WTC11 (cell line): ENCODE results near the gene TIAL1. TPM values are rescaled to one million over a fixed set of nuclear protein-coding genes. Genes with fewer than 3 reads are reported as not detected.

Source experiments
- ATAC-seq: fragments of 200-7000 bp; cut with Tn5 transposase; 2 replicates; pipeline ENCODE4 v1.10.0; 2021; ENCODE audit warnings: mild to moderate bottlenecking, moderate library complexity
- CTCF ChIA-PET: fragments of 300-600 bp; sonication (Branson Sonifier 250); formaldehyde crosslinking; loops from one replicate; lab custom pipeline; 2021; ENCODE audit warnings: antibody characterized with exemption; lab: Charles Lee
- POLR2A ChIA-PET: fragments of 350-600 bp; sonication (Branson Sonifier 250); formaldehyde crosslinking; loops from one replicate; lab custom pipeline; 2021; ENCODE audit warnings: antibody characterized with exemption; lab: Charles Lee
- DNase-seq: peaks from one replicate; pipeline ENCODE4 v3.0.0; 2021; ENCODE audit warnings: low spot score
- H3K27ac Mint-ChIP-seq: 2 replicates; pipeline ENCODE4 v1.8.0; 2021; ENCODE audit warnings: mixed read lengths
- H3K27me3 Mint-ChIP-seq: 2 replicates; pipeline ENCODE4 v1.8.0; 2021; ENCODE audit warnings: low read depth, mild to moderate bottlenecking, moderate library complexity, mixed read lengths
- H3K36me3 Mint-ChIP-seq: 2 replicates; pipeline ENCODE4 v1.8.0; 2021; ENCODE audit warnings: mixed read lengths
- H3K4me1 Mint-ChIP-seq: 2 replicates; pipeline ENCODE4 v1.8.0; 2022; ENCODE audit warnings: mixed read lengths
- H3K4me3 Mint-ChIP-seq: 2 replicates; pipeline ENCODE4 v1.8.0; 2021; ENCODE audit warnings: mild to moderate bottlenecking, moderate library complexity, mixed read lengths
- H3K9me3 Mint-ChIP-seq: 2 replicates; pipeline ENCODE4 v1.8.0; 2021; ENCODE audit warnings: mixed read lengths
- ATF2 ChIP-seq: sonication (generic); formaldehyde crosslinking; IDR thresholded peaks from 2 replicates; pipeline ENCODE4 v1.8.1; 2022; ENCODE audit warnings: low read depth, missing genetic modification reagents, borderline replicate concordance
- CREB1 ChIP-seq: sonication (generic); formaldehyde crosslinking; IDR thresholded peaks from 2 replicates; pipeline ENCODE4 v1.8.0; 2023; ENCODE audit warnings: mild to moderate bottlenecking, missing genetic modification reagents
- GABPB1 ChIP-seq: sonication (generic); formaldehyde crosslinking; IDR thresholded peaks from 2 replicates; pipeline ENCODE4 v1.8.1; 2023; ENCODE audit warnings: mild to moderate bottlenecking, missing genetic modification reagents
- GRHL2 ChIP-seq: fragments of 250-450 bp; sonication (Bioruptor Pico); IDR thresholded peaks from 2 replicates; pipeline ENCODE4 v1.8.0; 2022; ENCODE audit warnings: mild to moderate bottlenecking, moderate library complexity; ENCODE audit not compliant: insufficient replicate concordance, severe bottlenecking
- HMGA2 ChIP-seq: fragments of 250-450 bp; sonication (Bioruptor Pico); IDR thresholded peaks from 2 replicates; pipeline ENCODE4 v1.4.0; 2021; ENCODE audit warnings: mild to moderate bottlenecking, moderate library complexity
- MLX ChIP-seq: sonication (generic); formaldehyde crosslinking; IDR thresholded peaks from 2 replicates; pipeline ENCODE4 v1.8.1; 2023; ENCODE audit warnings: mild to moderate bottlenecking, missing genetic modification reagents, moderate library complexity
- NFE2L1 ChIP-seq: sonication (generic); formaldehyde crosslinking; IDR thresholded peaks from 2 replicates; pipeline ENCODE4 v1.8.1; 2023; ENCODE audit warnings: missing genetic modification reagents
- NR1H2 ChIP-seq: sonication (generic); formaldehyde crosslinking; IDR thresholded peaks from 2 replicates; pipeline ENCODE4 v1.9.0; 2021; ENCODE audit warnings: mild to moderate bottlenecking, moderate library complexity, missing genetic modification reagents
- NR3C1 ChIP-seq: sonication (generic); formaldehyde crosslinking; conservative IDR thresholded peaks from 2 replicates; pipeline ENCODE4 v1.8.1; 2023; ENCODE audit warnings: low read depth, mild to moderate bottlenecking, missing genetic modification reagents
- OVOL2 ChIP-seq: fragments of 250-450 bp; sonication (Bioruptor Pico); IDR thresholded peaks from 2 replicates; pipeline ENCODE4 v1.9.0; 2021; ENCODE audit warnings: mild to moderate bottlenecking, borderline replicate concordance
- PRRX2 ChIP-seq: fragments of 250-450 bp; sonication (Bioruptor Pico); IDR thresholded peaks from 2 replicates; pipeline ENCODE4 v1.8.0; 2021; ENCODE audit warnings: mild to moderate bottlenecking
- RORB ChIP-seq: fragments of 250-450 bp; sonication (Bioruptor Pico); IDR thresholded peaks from 2 replicates; pipeline ENCODE4 v1.9.0; 2021; ENCODE audit warnings: mild to moderate bottlenecking
- SP1 ChIP-seq: sonication (generic); formaldehyde crosslinking; conservative IDR thresholded peaks from 2 replicates; pipeline ENCODE4 v1.8.1; 2022; ENCODE audit warnings: missing genetic modification reagents
- TEAD4 ChIP-seq: sonication (generic); formaldehyde crosslinking; IDR thresholded peaks from 2 replicates; pipeline ENCODE4 v1.8.0; 2022; ENCODE audit warnings: mild to moderate bottlenecking, missing genetic modification reagents
- TP53 ChIP-seq: sonication (generic); formaldehyde crosslinking; IDR thresholded peaks from 2 replicates; pipeline ENCODE4 v1.8.1; 2023; ENCODE audit warnings: mild to moderate bottlenecking, missing genetic modification reagents
- USF2 ChIP-seq: sonication (generic); formaldehyde crosslinking; IDR thresholded peaks from 2 replicates; pipeline ENCODE4 v1.8.1; 2023; ENCODE audit warnings: mild to moderate bottlenecking, missing genetic modification reagents, moderate library complexity
- ZBTB43 ChIP-seq: sonication (generic); formaldehyde crosslinking; IDR thresholded peaks from 2 replicates; pipeline ENCODE4 v1.8.1; 2023; ENCODE audit warnings: mild to moderate bottlenecking, missing genetic modification reagents
- ZNF263 ChIP-seq: sonication (generic); formaldehyde crosslinking; IDR thresholded peaks from 2 replicates; pipeline ENCODE4 v1.8.1; 2022; ENCODE audit warnings: low read depth, mild to moderate bottlenecking, moderate library complexity, missing genetic modification reagents
- ZNF396 ChIP-seq: fragments of 250-450 bp; sonication (Bioruptor Pico); IDR thresholded peaks from 2 replicates; pipeline ENCODE4 v1.8.0; 2021; ENCODE audit warnings: mild to moderate bottlenecking, moderate library complexity, borderline replicate concordance
- total RNA-seq: library from RNA; stranded (reverse); gene quantifications from 3 replicates; pipeline ENCODE4 v1.2.3, GENCODE V29; 2021
- TF ChIP-seq, protein P1 (sequence below): sonication (generic); formaldehyde crosslinking; IDR thresholded peaks from 2 replicates; pipeline ENCODE4 v1.8.1; 2022; ENCODE audit warnings: missing genetic modification reagents, borderline replicate concordance
- TF ChIP-seq, protein P2 (sequence below): sonication (generic); formaldehyde crosslinking; IDR thresholded peaks from 2 replicates; pipeline ENCODE4 v1.8.0; 2022; ENCODE audit warnings: mild to moderate bottlenecking, missing genetic modification reagents
- TF ChIP-seq, protein P3 (sequence below): fragments of 250-450 bp; sonication (Bioruptor Pico); IDR thresholded peaks from 2 replicates; pipeline ENCODE4 v1.9.0; 2021; ENCODE audit warnings: mild to moderate bottlenecking
- TF ChIP-seq, protein P4 (sequence below): fragments of 250-450 bp; sonication (Bioruptor Pico); IDR thresholded peaks from 2 replicates; pipeline ENCODE4 v2.1.2; 2022; ENCODE audit warnings: mild to moderate bottlenecking, moderate library complexity

TIAL1 gene
- total RNA-seq, 1 experiment from 2014 or later = 170 TPM

GRCh38 chr10:119625570-119626280, 29.0 kb upstream of the TIAL1 start (continued):
- TF ChIP-seq NFE2L1 (CRISPR knock-in tag) = no peak
- TF ChIP-seq GABPB1 (CRISPR knock-in tag) = no peak
- TF ChIP-seq TEAD4 (CRISPR knock-in tag) = no peak
- TF ChIP-seq RORB (CRISPR knock-in tag) = no peak
- no peak for TF ChIP-seq CREB1 (CRISPR knock-in tag)
- TF ChIP-seq OVOL2 (CRISPR knock-in tag) = no peak
- no peak for TF ChIP-seq NR1H2 (CRISPR knock-in tag)
- TF ChIP-seq NR3C1 (CRISPR knock-in tag) = no peak

DNA sequence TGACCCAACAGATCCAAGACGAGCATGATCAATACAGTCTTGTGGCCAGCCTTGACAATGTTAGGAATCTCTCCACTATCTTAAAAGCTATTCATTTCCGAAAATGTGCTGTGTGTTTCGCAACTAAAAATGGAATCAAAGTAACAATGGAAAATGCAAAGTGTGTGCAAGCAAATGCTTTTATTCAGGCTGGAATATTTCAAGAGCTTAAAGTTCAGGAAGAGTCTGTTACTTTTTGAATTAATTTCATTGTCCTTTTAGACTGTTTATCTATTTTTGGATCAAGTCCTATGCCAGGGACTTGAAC, 24.3 kb upstream of the TIAL1 start:
- Mint-ChIP-seq H3K4me1 (peaks cover 14% of the 10 kb centered on the region), H3K27me3 (no peaks in the 10 kb centered on the region; the same call in 1 of the 2 replicates), H3K27ac (no peak overlapping the region), H3K4me3 (no peak overlapping the region), H3K36me3 (no peaks in the 10 kb centered on the region)
- no peak for DNase-seq
- ATAC-seq = no peak
- POLR2A ChIA-PET = no interaction called here
- TF ChIP-seq, protein P1, sequence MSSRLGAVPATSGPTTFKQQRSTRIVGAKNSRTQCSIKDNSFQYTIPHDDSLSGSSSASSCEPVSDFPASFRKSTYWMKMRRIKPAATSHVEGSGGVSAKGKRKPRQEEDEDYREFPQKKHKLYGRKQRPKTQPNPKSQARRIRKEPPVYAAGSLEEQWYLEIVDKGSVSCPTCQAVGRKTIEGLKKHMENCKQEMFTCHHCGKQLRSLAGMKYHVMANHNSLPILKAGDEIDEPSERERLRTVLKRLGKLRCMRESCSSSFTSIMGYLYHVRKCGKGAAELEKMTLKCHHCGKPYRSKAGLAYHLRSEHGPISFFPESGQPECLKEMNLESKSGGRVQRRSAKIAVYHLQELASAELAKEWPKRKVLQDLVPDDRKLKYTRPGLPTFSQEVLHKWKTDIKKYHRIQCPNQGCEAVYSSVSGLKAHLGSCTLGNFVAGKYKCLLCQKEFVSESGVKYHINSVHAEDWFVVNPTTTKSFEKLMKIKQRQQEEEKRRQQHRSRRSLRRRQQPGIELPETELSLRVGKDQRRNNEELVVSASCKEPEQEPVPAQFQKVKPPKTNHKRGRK (CRISPR knock-in tag) = no peak
- TF ChIP-seq MLX (CRISPR knock-in tag) (no peak), HMGA2 (CRISPR knock-in tag) (no peak), GABPB1 (CRISPR knock-in tag) (no peak), ZNF263 (no peak), ZBTB43 (CRISPR knock-in tag) (no peak), ATF2 (CRISPR knock-in tag) (no peak), GRHL2 (CRISPR knock-in tag) (no peak), CREB1 (CRISPR knock-in tag) (no peak), NR3C1 (CRISPR knock-in tag) (no peak), TEAD4 (CRISPR knock-in tag) (no peak), USF2 (CRISPR knock-in tag) (no peak), TP53 (CRISPR knock-in tag) (no peak), PRRX2 (CRISPR knock-in tag) (no peak), ZNF396 (CRISPR knock-in tag) (no peak), SP1 (no peak)
- TF ChIP-seq, protein P2, sequence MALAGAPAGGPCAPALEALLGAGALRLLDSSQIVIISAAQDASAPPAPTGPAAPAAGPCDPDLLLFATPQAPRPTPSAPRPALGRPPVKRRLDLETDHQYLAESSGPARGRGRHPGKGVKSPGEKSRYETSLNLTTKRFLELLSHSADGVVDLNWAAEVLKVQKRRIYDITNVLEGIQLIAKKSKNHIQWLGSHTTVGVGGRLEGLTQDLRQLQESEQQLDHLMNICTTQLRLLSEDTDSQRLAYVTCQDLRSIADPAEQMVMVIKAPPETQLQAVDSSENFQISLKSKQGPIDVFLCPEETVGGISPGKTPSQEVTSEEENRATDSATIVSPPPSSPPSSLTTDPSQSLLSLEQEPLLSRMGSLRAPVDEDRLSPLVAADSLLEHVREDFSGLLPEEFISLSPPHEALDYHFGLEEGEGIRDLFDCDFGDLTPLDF = no peak
- TF ChIP-seq, protein P3, sequence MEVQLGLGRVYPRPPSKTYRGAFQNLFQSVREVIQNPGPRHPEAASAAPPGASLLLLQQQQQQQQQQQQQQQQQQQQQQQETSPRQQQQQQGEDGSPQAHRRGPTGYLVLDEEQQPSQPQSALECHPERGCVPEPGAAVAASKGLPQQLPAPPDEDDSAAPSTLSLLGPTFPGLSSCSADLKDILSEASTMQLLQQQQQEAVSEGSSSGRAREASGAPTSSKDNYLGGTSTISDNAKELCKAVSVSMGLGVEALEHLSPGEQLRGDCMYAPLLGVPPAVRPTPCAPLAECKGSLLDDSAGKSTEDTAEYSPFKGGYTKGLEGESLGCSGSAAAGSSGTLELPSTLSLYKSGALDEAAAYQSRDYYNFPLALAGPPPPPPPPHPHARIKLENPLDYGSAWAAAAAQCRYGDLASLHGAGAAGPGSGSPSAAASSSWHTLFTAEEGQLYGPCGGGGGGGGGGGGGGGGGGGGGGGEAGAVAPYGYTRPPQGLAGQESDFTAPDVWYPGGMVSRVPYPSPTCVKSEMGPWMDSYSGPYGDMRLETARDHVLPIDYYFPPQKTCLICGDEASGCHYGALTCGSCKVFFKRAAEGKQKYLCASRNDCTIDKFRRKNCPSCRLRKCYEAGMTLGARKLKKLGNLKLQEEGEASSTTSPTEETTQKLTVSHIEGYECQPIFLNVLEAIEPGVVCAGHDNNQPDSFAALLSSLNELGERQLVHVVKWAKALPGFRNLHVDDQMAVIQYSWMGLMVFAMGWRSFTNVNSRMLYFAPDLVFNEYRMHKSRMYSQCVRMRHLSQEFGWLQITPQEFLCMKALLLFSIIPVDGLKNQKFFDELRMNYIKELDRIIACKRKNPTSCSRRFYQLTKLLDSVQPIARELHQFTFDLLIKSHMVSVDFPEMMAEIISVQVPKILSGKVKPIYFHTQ (CRISPR knock-in tag) = no peak
- TF ChIP-seq, protein P4, sequence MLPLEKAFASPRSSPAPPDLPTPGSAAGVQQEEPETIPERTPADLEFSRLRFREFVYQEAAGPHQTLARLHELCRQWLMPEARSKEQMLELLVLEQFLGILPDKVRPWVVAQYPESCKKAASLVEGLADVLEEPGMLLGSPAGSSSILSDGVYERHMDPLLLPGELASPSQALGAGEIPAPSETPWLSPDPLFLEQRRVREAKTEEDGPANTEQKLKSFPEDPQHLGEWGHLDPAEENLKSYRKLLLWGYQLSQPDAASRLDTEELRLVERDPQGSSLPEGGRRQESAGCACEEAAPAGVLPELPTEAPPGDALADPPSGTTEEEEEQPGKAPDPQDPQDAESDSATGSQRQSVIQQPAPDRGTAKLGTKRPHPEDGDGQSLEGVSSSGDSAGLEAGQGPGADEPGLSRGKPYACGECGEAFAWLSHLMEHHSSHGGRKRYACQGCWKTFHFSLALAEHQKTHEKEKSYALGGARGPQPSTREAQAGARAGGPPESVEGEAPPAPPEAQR (CRISPR knock-in tag) = no peak
- TF ChIP-seq, all 79 proteins: peak for 0
- CTCF ChIA-PET = interaction anchor here (1.2 kb wide), 1 partner anchor 12 kb away, joined by 3 read pairs; no protein-coding TSS in a partner anchor
- H3K9me3 Mint-ChIP-seq = no peaks in the 10 kb centered on the region
